Measurements from ENCODE around the gene HSD17B7. TPM values are rescaled to one million over a fixed set of nuclear protein-coding genes. Genes with fewer than 3 reads are reported as not detected.

The HSD17B7 gene
- polyA plus RNA-seq, 1 donor (not counting 4 experiments of a cell fraction or from before 2014, with no cell fraction given), result 44.7 TPM

GRCh38 chr1:162753001-162753658, 37.4 kb upstream of the HSD17B7 start:
- H3K27me3 ChIP-seq (ENCODE audit: control insufficient read depth, extremely low read depth, insufficient read depth, low read length), result no peaks in the 10 kb centered on the region
- dilution Hi-C loops (cut with MboI; ENCODE audit: extremely low pct_ligation_motif_present, low sequenced_read_pairs), result no loop called here
- H3K4me3 ChIP-seq (ENCODE audit: control insufficient read depth in 2 of 3, extremely low read depth in 1 of 3, insufficient read depth in 2 of 3, low read depth in 1 of 3, low read length in 3 of 3), result no peak overlapping the region
- H3K4me2 ChIP-seq (ENCODE audit: control insufficient read depth, extremely low read depth, insufficient read depth, low read depth, low read length), result no peak overlapping the region
- H3K9me1 ChIP-seq (ENCODE audit: control insufficient read depth, extremely low read depth, insufficient read depth, low read length), result no peaks in the 10 kb centered on the region
- H3K9ac ChIP-seq (ENCODE audit: control insufficient read depth, extremely low read depth, insufficient read depth, low read length), result no peak overlapping the region
- no peak overlapping the region for H2AFZ ChIP-seq (ENCODE audit: control insufficient read depth, low read length)
- no peak for FAIRE-seq
- H3K79me2 ChIP-seq (ENCODE audit: control insufficient read depth, insufficient read depth, low read length), result no peaks in the 10 kb centered on the region
- no peak for DNase-seq (ENCODE audit: low read depth, low spot score)
- no peaks in the 10 kb centered on the region for H3K36me3 ChIP-seq (ENCODE audit: control insufficient read depth in 2 of 2, extremely low read depth in 1 of 2, insufficient read depth in 2 of 2, low read length in 2 of 2)
- H3K27ac ChIP-seq (ENCODE audit: control insufficient read depth, insufficient read depth, low read length), result no peak overlapping the region
- TF ChIP-seq CTCF (optimal IDR thresholded peaks at IDR 0.05 in 1 of 3, IDR thresholded peaks at IDR 0.05 in 1 of 3, conservative IDR thresholded peaks at IDR 0.05 in 1 of 3; ENCODE audit: extremely low read depth in 1 of 3, insufficient read depth in 2 of 3, low read length in 3 of 3) (peak in 2 of 3 experiments; percentile 33 to 56), EZH2 (IDR thresholded peaks at IDR 0.05; ENCODE audit: low read length) (no peak)
- peaks cover 10% of the 10 kb centered on the region for H3K4me1 ChIP-seq (ENCODE audit: control insufficient read depth, extremely low read depth, insufficient read depth, low read length)
- H3K9me3 ChIP-seq (ENCODE audit: control insufficient read depth, low read depth, low read length), result no peaks in the 10 kb centered on the region
- H4K20me1 ChIP-seq (ENCODE audit: control insufficient read depth, extremely low read depth, insufficient read depth, low read length), result no peaks in the 10 kb centered on the region

- no peaks in the 10 kb centered on the region for H3K79me2 ChIP-seq (ENCODE audit: control insufficient read depth, insufficient read depth, low read length)
- no peak for FAIRE-seq
- dilution Hi-C loops (cut with MboI; ENCODE audit: extremely low pct_ligation_motif_present, low sequenced_read_pairs), result no loop called here
Observed at GRCh38 chr1:162753998-162754585, 36.4 kb upstream of the HSD17B7 start.

More at GRCh38 chr1:162753998-162754585, 36.4 kb upstream of the HSD17B7 start:
- Histone ChIP-seq H3K4me1 (ENCODE audit: control insufficient read depth, extremely low read depth, insufficient read depth, low read length) (peaks cover 10% of the 10 kb centered on the region), H3K36me3 (ENCODE audit: control insufficient read depth in 2 of 2, extremely low read depth in 1 of 2, insufficient read depth in 2 of 2, low read length in 2 of 2) (no peaks in the 10 kb centered on the region), H3K4me2 (ENCODE audit: control insufficient read depth, extremely low read depth, insufficient read depth, low read depth, low read length) (no peak overlapping the region), H4K20me1 (ENCODE audit: control insufficient read depth, extremely low read depth, insufficient read depth, low read length) (no peaks in the 10 kb centered on the region), H2AFZ (ENCODE audit: control insufficient read depth, low read length) (no peak overlapping the region), H3K4me3 (ENCODE audit: control insufficient read depth in 2 of 3, extremely low read depth in 1 of 3, insufficient read depth in 2 of 3, low read depth in 1 of 3, low read length in 3 of 3) (no peak overlapping the region), H3K9ac (ENCODE audit: control insufficient read depth, extremely low read depth, insufficient read depth, low read length) (no peak overlapping the region), H3K9me3 (ENCODE audit: control insufficient read depth, low read depth, low read length) (no peaks in the 10 kb centered on the region), H3K27me3 (ENCODE audit: control insufficient read depth, extremely low read depth, insufficient read depth, low read length) (no peaks in the 10 kb centered on the region), H3K27ac (ENCODE audit: control insufficient read depth, insufficient read depth, low read length) (no peak overlapping the region), H3K9me1 (ENCODE audit: control insufficient read depth, extremely low read depth, insufficient read depth, low read length) (no peaks in the 10 kb centered on the region)
- DNase-seq (ENCODE audit: low read depth, low spot score), result no peak
- TF ChIP-seq EZH2 (IDR thresholded peaks at IDR 0.05; ENCODE audit: low read length), result no peak
- no peak for TF ChIP-seq CTCF (optimal IDR thresholded peaks at IDR 0.05 in 1 of 3, IDR thresholded peaks at IDR 0.05 in 1 of 3, conservative IDR thresholded peaks at IDR 0.05 in 1 of 3; ENCODE audit: extremely low read depth in 1 of 3, insufficient read depth in 2 of 3, low read length in 3 of 3)

Data from keratinocyte (primary cell).